Measurements from ENCODE around the gene SH2D3C.

Gene SH2D3C

DNA sequence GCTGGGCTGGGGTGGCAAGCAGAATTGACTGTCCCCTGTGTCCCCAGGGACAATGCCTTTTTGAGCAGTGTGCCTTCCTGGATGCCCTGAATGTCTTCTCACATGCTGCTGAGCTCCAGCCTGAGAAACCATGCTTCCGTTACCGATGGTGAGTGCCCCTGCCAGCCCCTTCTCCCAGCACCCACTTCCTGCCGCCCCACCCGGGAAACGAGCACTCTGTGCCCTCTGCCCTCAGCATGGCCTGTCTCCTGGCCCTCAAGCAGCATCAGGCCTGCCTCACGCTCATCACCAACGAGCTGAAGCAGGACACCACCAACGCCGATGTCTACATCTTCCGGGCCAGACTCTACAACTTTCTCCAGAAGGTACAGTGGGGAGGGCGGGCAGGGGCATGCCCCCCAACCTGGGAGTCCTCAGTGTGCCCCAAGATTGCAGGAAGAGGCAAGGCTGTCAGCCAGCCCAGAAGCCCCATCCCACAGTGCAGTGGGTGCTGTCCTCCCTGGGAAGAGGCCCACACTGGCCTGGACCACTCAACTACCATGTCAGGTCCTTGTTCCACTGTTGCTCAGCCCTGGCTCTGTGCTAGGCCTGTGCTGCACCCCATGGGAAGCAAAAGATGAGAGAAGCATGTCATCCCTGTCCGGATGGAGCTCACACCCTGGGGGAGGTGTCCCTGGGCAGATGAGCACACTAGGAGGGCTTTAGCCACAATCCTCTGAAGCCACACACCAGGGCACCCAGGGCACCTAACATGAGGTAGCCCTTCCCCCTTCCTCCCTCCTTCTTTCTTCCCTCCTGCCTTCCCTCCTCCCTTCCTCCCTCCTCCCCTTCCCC lies 58.2 kb downstream of the SH2D3C start:
- H3K4me1 ChIP-seq, result no peaks in the 10 kb centered on the region
- no peak overlapping the region for H3K9ac ChIP-seq
- H3K27me3 ChIP-seq (ENCODE audit: control insufficient read depth, insufficient read depth, low read length), result no peaks in the 10 kb centered on the region
- no peak overlapping the region for H3K4me3 ChIP-seq (ENCODE audit: low read depth, low read length)
- no peaks in the 10 kb centered on the region for H3K79me2 ChIP-seq
- TF ChIP-seq, protein P1, sequence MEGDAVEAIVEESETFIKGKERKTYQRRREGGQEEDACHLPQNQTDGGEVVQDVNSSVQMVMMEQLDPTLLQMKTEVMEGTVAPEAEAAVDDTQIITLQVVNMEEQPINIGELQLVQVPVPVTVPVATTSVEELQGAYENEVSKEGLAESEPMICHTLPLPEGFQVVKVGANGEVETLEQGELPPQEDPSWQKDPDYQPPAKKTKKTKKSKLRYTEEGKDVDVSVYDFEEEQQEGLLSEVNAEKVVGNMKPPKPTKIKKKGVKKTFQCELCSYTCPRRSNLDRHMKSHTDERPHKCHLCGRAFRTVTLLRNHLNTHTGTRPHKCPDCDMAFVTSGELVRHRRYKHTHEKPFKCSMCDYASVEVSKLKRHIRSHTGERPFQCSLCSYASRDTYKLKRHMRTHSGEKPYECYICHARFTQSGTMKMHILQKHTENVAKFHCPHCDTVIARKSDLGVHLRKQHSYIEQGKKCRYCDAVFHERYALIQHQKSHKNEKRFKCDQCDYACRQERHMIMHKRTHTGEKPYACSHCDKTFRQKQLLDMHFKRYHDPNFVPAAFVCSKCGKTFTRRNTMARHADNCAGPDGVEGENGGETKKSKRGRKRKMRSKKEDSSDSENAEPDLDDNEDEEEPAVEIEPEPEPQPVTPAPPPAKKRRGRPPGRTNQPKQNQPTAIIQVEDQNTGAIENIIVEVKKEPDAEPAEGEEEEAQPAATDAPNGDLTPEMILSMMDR (IDR thresholded peaks at IDR 0.05), result no peak
- H3K4me2 ChIP-seq (ENCODE audit: low read length), result no peak overlapping the region
- H2AFZ ChIP-seq, result no peak overlapping the region
- no peaks in the 10 kb centered on the region for H3K9me3 ChIP-seq (ENCODE audit: control insufficient read depth, low read length)
- no peaks in the 10 kb centered on the region for H3K36me3 ChIP-seq (ENCODE audit: control insufficient read depth, insufficient read depth, low read length)
- H3K27ac ChIP-seq, result no peak overlapping the region

DNA sequence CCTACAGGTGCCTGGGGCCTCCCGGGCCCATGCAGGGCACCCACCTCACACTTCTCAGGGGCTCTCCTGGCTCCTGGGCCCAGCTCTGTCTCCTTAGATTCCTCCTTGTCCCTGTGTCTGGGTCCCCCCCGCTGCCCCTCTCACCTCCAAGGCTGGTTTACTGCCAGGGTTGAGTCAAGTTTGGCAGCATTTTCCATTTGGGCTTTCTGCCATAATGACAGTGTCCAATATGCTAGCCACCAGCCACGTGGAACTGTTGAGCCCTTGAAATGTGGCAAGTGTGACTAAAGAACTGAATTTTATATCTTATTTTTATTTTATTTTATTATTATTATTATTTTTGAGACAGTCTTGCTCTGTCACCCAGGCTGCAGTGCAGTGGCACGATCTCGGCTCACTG lies 60.7 kb downstream of the SH2D3C start:
- H2AFZ ChIP-seq, result no peak overlapping the region
- TF ChIP-seq, protein P1 (IDR thresholded peaks at IDR 0.05), result no peak
- H3K27ac ChIP-seq, result no peak overlapping the region
- H3K4me3 ChIP-seq (ENCODE audit: low read depth, low read length), result no peak overlapping the region
- H3K36me3 ChIP-seq (ENCODE audit: control insufficient read depth, insufficient read depth, low read length), result no peaks in the 10 kb centered on the region
- H3K9ac ChIP-seq, result no peak overlapping the region
- no peaks in the 10 kb centered on the region for H3K4me1 ChIP-seq
- no peaks in the 10 kb centered on the region for H3K27me3 ChIP-seq (ENCODE audit: control insufficient read depth, insufficient read depth, low read length)
- H3K79me2 ChIP-seq, result no peaks in the 10 kb centered on the region
- no peaks in the 10 kb centered on the region for H3K9me3 ChIP-seq (ENCODE audit: control insufficient read depth, low read length)
- no peak overlapping the region for H3K4me2 ChIP-seq (ENCODE audit: low read length)

DNA sequence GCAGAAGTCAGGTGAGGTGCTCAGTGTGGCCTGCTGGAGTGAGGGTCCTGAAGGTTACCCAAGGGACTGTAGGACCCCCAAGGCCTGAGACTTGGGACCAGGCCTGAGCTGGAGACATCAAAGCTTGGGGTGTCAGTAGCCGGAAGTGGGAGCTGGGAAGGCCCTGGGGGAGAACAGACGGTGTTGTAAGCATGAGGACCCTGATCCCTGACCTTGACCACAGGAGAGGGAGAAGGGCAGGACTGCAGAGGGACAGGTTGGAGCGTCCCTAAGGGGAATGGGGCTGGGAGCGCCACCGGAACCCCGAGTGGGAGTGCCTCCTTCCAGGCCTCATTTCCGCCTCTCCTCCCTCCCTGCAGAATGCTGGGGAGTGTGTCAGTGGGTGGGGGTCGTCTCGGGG lies 62.1 kb downstream of the SH2D3C start:
- no peaks in the 10 kb centered on the region for H3K36me3 ChIP-seq (ENCODE audit: control insufficient read depth, insufficient read depth, low read length)
- H3K27me3 ChIP-seq (ENCODE audit: control insufficient read depth, insufficient read depth, low read length), result no peaks in the 10 kb centered on the region
- H3K9me3 ChIP-seq (ENCODE audit: control insufficient read depth, low read length), result no peaks in the 10 kb centered on the region
- H3K4me2 ChIP-seq (ENCODE audit: low read length), result peak overlapping the region; percentile 98
- TF ChIP-seq, protein P1 (IDR thresholded peaks at IDR 0.05), result no peak
- no peaks in the 10 kb centered on the region for H3K79me2 ChIP-seq
- peak overlapping the region; percentile 85 for H3K4me3 ChIP-seq (ENCODE audit: low read depth, low read length)
- peak overlapping the region; percentile 94 for H2AFZ ChIP-seq
- no peaks in the 10 kb centered on the region for H3K4me1 ChIP-seq
- peak overlapping the region; percentile 88 for H3K27ac ChIP-seq
- H3K9ac ChIP-seq, result no peak overlapping the region

DNA sequence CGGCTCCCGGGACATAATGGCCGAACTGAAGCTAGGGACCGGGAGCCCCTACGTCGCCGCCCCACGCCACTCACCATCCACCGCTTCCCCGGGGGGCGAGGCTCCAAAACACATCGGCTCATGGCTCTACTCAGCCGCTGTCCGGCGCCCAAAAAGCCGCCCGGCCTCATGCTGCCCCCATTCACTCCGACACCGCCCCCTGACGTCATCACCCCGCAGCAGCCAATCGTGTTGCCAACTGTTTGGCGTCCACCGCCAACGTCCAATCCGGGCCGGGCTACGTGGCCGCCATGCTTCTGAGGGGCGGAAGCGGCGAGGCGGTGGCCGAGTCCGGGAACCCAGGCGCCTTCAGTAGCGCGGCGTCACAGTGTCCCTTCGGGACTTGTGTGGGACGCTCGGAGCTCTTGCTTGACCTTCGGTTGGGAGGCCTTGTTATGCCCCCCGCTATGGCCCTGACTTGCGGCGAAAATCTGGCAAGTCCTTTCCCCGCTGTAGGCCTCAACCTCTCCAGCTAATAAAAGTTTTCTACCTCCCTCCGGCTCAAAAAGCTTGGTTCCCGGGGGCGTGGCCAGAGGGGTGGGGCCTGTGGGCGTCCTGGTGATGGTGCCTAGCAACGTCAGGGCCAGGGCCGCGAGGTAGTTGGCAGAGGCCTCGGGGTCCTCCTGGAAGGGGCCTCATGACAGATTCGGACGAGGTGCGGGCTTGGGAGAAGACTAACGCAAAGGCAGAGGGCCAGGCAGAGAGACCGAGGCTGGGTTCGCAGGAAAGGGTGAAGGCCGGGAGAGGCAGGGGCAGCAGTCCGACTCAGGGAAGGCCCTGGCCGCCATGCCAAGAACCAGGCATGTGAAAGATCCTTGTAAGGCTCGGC lies 62.8 kb downstream of the SH2D3C start, which contains the start of the genes PTRH1 and TTC16:
TSS of gene PTRH1 (minus strand) at position 194 of the 868 bp plus-strand sequence. CDS start at position 170, 24 bp downstream.
TSS of gene TTC16 (plus strand) at position 610 of the 868 bp plus-strand sequence. CDS start at position 677, 67 bp downstream.
- Histone ChIP-seq H3K4me2 (ENCODE audit: low read length) (peak within 1 kb of the TSS; percentile 98), H3K4me3 (ENCODE audit: low read depth, low read length) (peak within 1 kb of the TSS; percentile 85), H2AFZ (peak within 1 kb of the TSS; percentile 94), H3K79me2 (no peaks in the 10 kb centered on the region), H3K27me3 (ENCODE audit: control insufficient read depth, insufficient read depth, low read length) (no peaks in the 10 kb centered on the region), H3K27ac (peak within 1 kb of the TSS; percentile 88), H3K9ac (peak within 1 kb of the TSS; percentile 19), H3K4me1 (no peaks in the 10 kb centered on the region), H3K36me3 (ENCODE audit: control insufficient read depth, insufficient read depth, low read length) (no peaks in the 10 kb centered on the region), H3K9me3 (ENCODE audit: control insufficient read depth, low read length) (no peaks in the 10 kb centered on the region)
- TF ChIP-seq, protein P1 (IDR thresholded peaks at IDR 0.05), result no peak
